ENCODE results near the gene DRD5.

Gene DRD5

GRCh38 chr4:9816285-9816684 is 34.9 kb downstream of the DRD5 start:
- DNase-seq (ENCODE audit: low read depth in 3 of 3): no peak

GRCh38 chr4:9820343-9820742 is 38.9 kb downstream of the DRD5 start:
- DNase-seq (ENCODE audit: low read depth in 3 of 3): no peak

DNA sequence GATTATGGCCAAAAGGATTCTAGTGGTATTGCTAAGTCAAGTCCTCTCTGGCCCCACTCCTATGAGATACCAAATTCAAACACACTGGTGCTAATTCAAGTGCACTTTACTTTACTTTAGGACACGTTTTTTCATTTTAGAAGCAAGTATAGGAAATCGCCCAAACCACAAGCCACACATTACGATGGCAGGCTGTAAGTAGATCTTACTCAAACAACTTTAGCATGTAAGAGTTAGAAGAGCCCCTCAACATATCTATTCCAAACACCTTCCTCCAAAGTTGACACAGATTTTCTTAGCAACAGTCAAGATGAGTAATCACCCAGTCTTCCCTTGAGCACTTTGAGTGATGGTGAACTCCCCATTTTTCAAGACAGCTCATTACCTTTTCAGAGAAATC is 43.6 kb downstream of the DRD5 start:
- no peak for DNase-seq (ENCODE audit: low read depth in 3 of 3)

DNA sequence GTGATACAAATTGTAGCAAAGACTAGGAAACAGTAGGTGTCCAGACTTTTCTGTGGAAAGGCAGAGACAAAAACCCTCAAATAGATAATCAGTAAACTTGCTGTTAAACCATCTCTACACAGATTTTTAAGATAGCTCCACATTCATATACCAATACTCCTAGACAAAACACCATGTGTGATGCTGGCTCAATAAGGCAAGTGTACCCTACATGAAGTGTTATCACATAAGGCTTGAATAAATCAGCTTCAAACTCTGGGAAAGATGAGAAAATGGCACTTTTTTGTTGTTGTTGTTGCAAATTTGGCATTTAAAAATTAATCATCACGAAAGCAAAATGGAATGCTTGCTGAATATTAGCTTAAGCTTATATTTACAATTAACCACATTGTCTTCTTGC is 45.1 kb downstream of the DRD5 start:
- DNase-seq (ENCODE audit: low read depth in 3 of 3): no peak

DNA sequence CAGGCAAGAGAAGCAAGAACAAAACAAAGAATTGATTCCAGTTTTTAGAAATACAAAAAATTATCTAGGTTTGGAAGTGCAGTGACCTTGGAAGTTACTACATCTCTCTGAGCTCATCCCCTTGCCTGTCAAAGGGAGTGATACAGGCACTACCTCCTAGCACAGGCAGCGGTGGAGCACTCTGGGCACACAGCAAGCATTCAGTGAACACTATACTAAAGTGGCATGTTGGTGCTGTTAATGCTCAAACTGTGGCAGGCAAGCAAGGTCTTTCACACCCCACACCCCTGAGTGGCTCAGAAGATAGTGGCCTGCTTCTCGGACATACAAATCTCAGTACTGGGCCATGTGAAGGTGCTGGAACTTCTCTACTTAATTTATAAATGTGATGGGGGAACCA is 51.2 kb downstream of the DRD5 start:
- DNase-seq (ENCODE audit: low read depth in 3 of 3): no peak

DNA sequence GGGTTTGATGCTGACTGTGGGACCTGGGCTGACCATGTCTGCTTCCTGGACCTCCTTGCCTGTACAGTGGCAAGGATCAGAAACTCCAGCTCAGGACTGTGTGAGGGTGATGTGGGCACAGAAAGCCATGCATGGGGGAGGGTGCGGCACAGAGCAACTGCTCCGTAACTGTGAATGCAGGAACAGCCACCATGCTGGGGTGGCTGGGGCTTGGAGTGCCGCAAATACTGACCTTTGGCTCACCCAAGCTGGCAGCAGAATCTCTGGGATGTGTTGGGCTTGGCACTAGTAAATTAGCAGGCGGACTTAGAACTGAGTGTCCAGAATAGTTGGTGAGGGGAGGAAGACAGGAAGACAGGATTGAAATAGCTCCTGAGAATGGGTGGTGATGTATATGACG is 52.0 kb downstream of the DRD5 start:
- DNase-seq (ENCODE audit: low read depth in 3 of 3): no peak
